Calu3 (cell line): ENCODE data around the gene VPS54. TPM values are rescaled to one million over a fixed set of nuclear protein-coding genes. Genes with fewer than 3 reads are reported as not detected.

ENCODE experiments used
- BruUV-seq: library from RNA; stranded (reverse); fragments of 400-500 nt; replicated peaks from 2 replicates; lab custom pipeline; 2021; lab: Mats Ljungman, UMichigan
- CTCF ChIA-PET: fragments of 300-600 bp; sonication (Branson Sonifier 250); formaldehyde crosslinking; loops from one replicate; lab custom pipeline; 2022; ENCODE audit warnings: antibody characterized with exemption; lab: Charles Lee
- DNase-seq: peaks from one replicate; pipeline ENCODE4 v3.0.0; 2022
- H3K27ac Mint-ChIP-seq: one replicate; pipeline ENCODE4 v1.8.0; 2022; ENCODE audit warnings: mixed read lengths; ENCODE audit not compliant: unreplicated experiment
- H3K27me3 Mint-ChIP-seq: one replicate; pipeline ENCODE4 v1.8.0; 2022; ENCODE audit warnings: mixed read lengths; ENCODE audit not compliant: unreplicated experiment
- H3K36me3 Mint-ChIP-seq: one replicate; pipeline ENCODE4 v1.8.0; 2022; ENCODE audit warnings: mild to moderate bottlenecking, moderate library complexity, mixed read lengths; ENCODE audit not compliant: insufficient read depth, unreplicated experiment
- H3K4me1 Mint-ChIP-seq: one replicate; pipeline ENCODE4 v1.8.0; 2022; ENCODE audit warnings: mild to moderate bottlenecking, low read depth, mixed read lengths; ENCODE audit not compliant: unreplicated experiment
- H3K4me3 Mint-ChIP-seq: one replicate; pipeline ENCODE4 v1.8.0; 2022; ENCODE audit warnings: mild to moderate bottlenecking, low read depth, moderate library complexity, mixed read lengths; ENCODE audit not compliant: unreplicated experiment
- H3K9me3 Mint-ChIP-seq: one replicate; pipeline ENCODE4 v1.8.0; 2022; ENCODE audit warnings: low read depth, mixed read lengths; ENCODE audit not compliant: unreplicated experiment
- CTCF ChIP-seq: fragments of 200-600 bp; IDR thresholded peaks from one replicate; pipeline ENCODE4 v1.8.0; 2022; ENCODE audit warnings: antibody characterized with exemption; ENCODE audit not compliant: unreplicated experiment
- intact Hi-C: fragments of 100-400 bp; cut with micrococcal nuclease; formaldehyde crosslinking; loops from one replicate; pipeline ENCODE4 v1.10.0; 2022; ENCODE audit not compliant: unreplicated experiment
- total RNA-seq: library from RNA; stranded (reverse); gene quantifications from 2 replicates; pipeline ENCODE4 v1.2.3, GENCODE V29; 2022

The VPS54 gene
- total RNA-seq, 1 experiment from 2014 or later = 11.7 TPM

GRCh38 chr2:63861220-63861822 lies 157.9 kb downstream of the VPS54 start:
- H3K27me3 Mint-ChIP-seq = no peaks in the 10 kb centered on the region
- peaks cover 44% of the 10 kb centered on the region for H3K4me1 Mint-ChIP-seq
- peak overlapping the region; percentile 54 for H3K27ac Mint-ChIP-seq
- no peak overlapping the region for H3K4me3 Mint-ChIP-seq
- CTCF ChIA-PET = interaction anchor here (0.7 to 1.8 kb wide), 9 partner anchors 10 to 571 kb away, joined by 3 to 15 read pairs (median 4); partner anchors contain the start of gene UGP2
- intact Hi-C loops = loop anchor here (1.0 kb wide), 2 partner anchors 162 to 169 kb away; no protein-coding TSS in a partner anchor
- peaks cover 2% of the 10 kb centered on the region for H3K9me3 Mint-ChIP-seq
- BruUV-seq = no TSS peak
- peak; percentile 51 for DNase-seq
- TF ChIP-seq CTCF = peak; percentile 38
- peaks cover 36% of the 10 kb centered on the region for H3K36me3 Mint-ChIP-seq

- no peak for TF ChIP-seq CTCF
- Mint-ChIP-seq H3K4me1 (peaks cover 37% of the 10 kb centered on the region), H3K4me3 (no peak overlapping the region), H3K27me3 (no peaks in the 10 kb centered on the region), H3K36me3 (peaks cover 36% of the 10 kb centered on the region), H3K9me3 (peaks cover 2% of the 10 kb centered on the region), H3K27ac (no peak overlapping the region)
- DNase-seq = no peak
- intact Hi-C loops = no loop called here
- BruUV-seq = no TSS peak
- CTCF ChIA-PET = no interaction called here
These were observed 160.9 kb downstream of the VPS54 start for GRCh38 chr2:63858291-63858690.

GRCh38 chr2:63856303-63856603 lies 163.0 kb downstream of the VPS54 start:
- CTCF ChIA-PET = no interaction called here
- no TSS peak for BruUV-seq
- Mint-ChIP-seq H3K27me3 (no peaks in the 10 kb centered on the region), H3K27ac (no peak overlapping the region), H3K36me3 (peaks cover 31% of the 10 kb centered on the region), H3K4me3 (no peak overlapping the region), H3K9me3 (peaks cover 2% of the 10 kb centered on the region), H3K4me1 (peaks cover 35% of the 10 kb centered on the region)
- DNase-seq = no peak
- intact Hi-C loops = no loop called here
- no peak for TF ChIP-seq CTCF

- H3K9me3 Mint-ChIP-seq = peaks cover 2% of the 10 kb centered on the region
- no peak for TF ChIP-seq CTCF
- CTCF ChIA-PET = interaction anchor here (1.1 kb wide), 1 partner anchor 14 kb away, joined by 3 read pairs; the partner anchor contains the start of gene UGP2
- no peaks in the 10 kb centered on the region for H3K27me3 Mint-ChIP-seq
- H3K27ac Mint-ChIP-seq = no peak overlapping the region
- H3K4me1 Mint-ChIP-seq = peaks cover 34% of the 10 kb centered on the region
- peaks cover 28% of the 10 kb centered on the region for H3K36me3 Mint-ChIP-seq
- no peak for DNase-seq
- no peak overlapping the region for H3K4me3 Mint-ChIP-seq
- no TSS peak for BruUV-seq
- intact Hi-C loops = no loop called here
These were observed 163.6 kb downstream of the VPS54 start for GRCh38 chr2:63855418-63856302.
